ENCODE data around the gene AGBL5.
A peak's percentile ranks its signal among the peaks of the same experiment; 100 is the strongest.

The AGBL5 gene

GRCh38 chr2:27042985-27043634, 8.4 kb upstream of the AGBL5 start:
- Histone ChIP-seq H3K4me2 (ENCODE audit: low read length) (no peak overlapping the region), H3K27me3 (ENCODE audit: insufficient read depth, low read length) (no peaks in the 10 kb centered on the region), H3K4me3 (ENCODE audit: low read depth, low read length, poor library complexity, severe bottlenecking) (no peak overlapping the region), H3F3A (ENCODE audit: insufficient read depth, low read length) (no peaks in the 10 kb centered on the region), H3K4me1 (ENCODE audit: insufficient read depth, low read length, severe bottlenecking) (peaks cover 12% of the 10 kb centered on the region), H2AFZ (ENCODE audit: low read length) (no peak overlapping the region), H3K9me3 (ENCODE audit: low read length) (no peaks in the 10 kb centered on the region), H3K9ac (ENCODE audit: low read length) (no peak overlapping the region), H4K20me1 (ENCODE audit: insufficient read depth, low read length) (no peaks in the 10 kb centered on the region), H3K27ac (ENCODE audit: low read depth, low read length, poor library complexity, severe bottlenecking) (no peak overlapping the region), H3K79me2 (ENCODE audit: insufficient read depth, low read length) (no peaks in the 10 kb centered on the region), H3K9me2 (ENCODE audit: low read depth, low read length) (no peaks in the 10 kb centered on the region), H3K36me3 (ENCODE audit: insufficient read depth, low read length) (peaks cover 46% of the 10 kb centered on the region)
- TF ChIP-seq EZH2 (IDR thresholded peaks at IDR 0.05; ENCODE audit: borderline replicate concordance, low read length) (no peak), CTCF (IDR thresholded peaks at IDR 0.05; ENCODE audit: low read length) (no peak)

- H3K27ac ChIP-seq (ENCODE audit: low read depth, low read length, poor library complexity, severe bottlenecking): peak overlapping the region; percentile 43
- H4K20me1 ChIP-seq (ENCODE audit: insufficient read depth, low read length): no peaks in the 10 kb centered on the region
- H3K4me3 ChIP-seq (ENCODE audit: low read depth, low read length, poor library complexity, severe bottlenecking): peak overlapping the region; percentile 98
- no peaks in the 10 kb centered on the region for H3K79me2 ChIP-seq (ENCODE audit: insufficient read depth, low read length)
- peaks cover 13% of the 10 kb centered on the region; the same call in 1 of the 2 replicates for H3K36me3 ChIP-seq (ENCODE audit: insufficient read depth, low read length)
- no peaks in the 10 kb centered on the region for H3K9me2 ChIP-seq (ENCODE audit: low read depth, low read length)
- no peaks in the 10 kb centered on the region for H3K27me3 ChIP-seq (ENCODE audit: insufficient read depth, low read length)
- no peaks in the 10 kb centered on the region for H3K9me3 ChIP-seq (ENCODE audit: low read length)
- no peaks in the 10 kb centered on the region for H3F3A ChIP-seq (ENCODE audit: insufficient read depth, low read length)
- peak overlapping the region; percentile 70 for H3K9ac ChIP-seq (ENCODE audit: low read length)
- 0 out of 2 replicates have a peak overlapping the region, but pooled peaks have one; percentile 36 for H2AFZ ChIP-seq (ENCODE audit: low read length)
- H3K4me2 ChIP-seq (ENCODE audit: low read length): peak overlapping the region; percentile 97
- TF ChIP-seq EZH2 (IDR thresholded peaks at IDR 0.05; ENCODE audit: borderline replicate concordance, low read length) (no peak), CTCF (IDR thresholded peaks at IDR 0.05; ENCODE audit: low read length) (no peak)
- peaks cover 17% of the 10 kb centered on the region for H3K4me1 ChIP-seq (ENCODE audit: insufficient read depth, low read length, severe bottlenecking)
Observed at GRCh38 chr2:27049422-27050280, 1.8 kb upstream of the AGBL5 start.

GRCh38 chr2:27050281-27050995, 1.0 kb upstream of the AGBL5 start:
- Histone ChIP-seq H3K27ac (ENCODE audit: low read depth, low read length, poor library complexity, severe bottlenecking) (peak overlapping the region; percentile 79), H2AFZ (ENCODE audit: low read length) (0 out of 2 replicates have a peak overlapping the region, but pooled peaks have one; percentile 36), H3K79me2 (ENCODE audit: insufficient read depth, low read length) (no peaks in the 10 kb centered on the region), H4K20me1 (ENCODE audit: insufficient read depth, low read length) (no peaks in the 10 kb centered on the region), H3K36me3 (ENCODE audit: insufficient read depth, low read length) (peaks cover 21% of the 10 kb centered on the region; the same call in 1 of the 2 replicates), H3K9ac (ENCODE audit: low read length) (peak overlapping the region; percentile 93), H3K9me3 (ENCODE audit: low read length) (no peaks in the 10 kb centered on the region), H3K27me3 (ENCODE audit: insufficient read depth, low read length) (no peaks in the 10 kb centered on the region), H3K9me2 (ENCODE audit: low read depth, low read length) (no peaks in the 10 kb centered on the region), H3F3A (ENCODE audit: insufficient read depth, low read length) (no peaks in the 10 kb centered on the region), H3K4me2 (ENCODE audit: low read length) (peak overlapping the region; percentile 97), H3K4me3 (ENCODE audit: low read depth, low read length, poor library complexity, severe bottlenecking) (peak overlapping the region; percentile 98), H3K4me1 (ENCODE audit: insufficient read depth, low read length, severe bottlenecking) (peaks cover 17% of the 10 kb centered on the region)
- TF ChIP-seq CTCF (IDR thresholded peaks at IDR 0.05; ENCODE audit: low read length): 0 out of 2 replicates have a peak, but pooled peaks have one; percentile 5
- TF ChIP-seq EZH2 (IDR thresholded peaks at IDR 0.05; ENCODE audit: borderline replicate concordance, low read length): no peak
